ENCODE results near the gene PAGE2. TPM values are rescaled to one million over a fixed set of nuclear protein-coding genes. Genes with fewer than 3 reads are reported as not detected.

Gene PAGE2
- total and polyA plus RNA-seq, 4 experiments from 2014 or later = not detected

- intact Hi-C loops (cut with micrococcal nuclease) = no loop called here
- Mint-ChIP-seq H3K4me1 (no peaks in the 10 kb centered on the region), H3K4me3 (peak overlapping the region in 1 of 8 donors; percentile 41), H3K36me3 (no peaks in the 10 kb centered on the region), H3K27ac (no peak overlapping the region), H3K9me3 (peaks cover 0 to 3% (median 0%) of the 10 kb centered on the region in 8 donors), H3K27me3 (peaks cover 1 to 6% of the 10 kb centered on the region in 2 donors)
- no peak overlapping the region for H3K27ac ChIP-seq (ENCODE audit: low read depth, low read length)
- no peaks in the 10 kb centered on the region for H3K36me3 ChIP-seq (ENCODE audit: insufficient read depth, low read length)
- no peak overlapping the region for H3K4me3 ChIP-seq (ENCODE audit: low read length in 2 of 2)
- no peaks in the 10 kb centered on the region for H3K9me3 ChIP-seq (ENCODE audit: control insufficient read depth in 1 of 2, low read length in 2 of 2)
- no peaks in the 10 kb centered on the region for H3K27me3 ChIP-seq (ENCODE audit: insufficient read depth, low read length)
- CTCF ChIA-PET (ENCODE audit: partially characterized antibody) = no interaction called here
- POLR2A ChIA-PET (ENCODE audit: partially characterized antibody) = no interaction called here
- DNase-seq = no peak
- no peaks in the 10 kb centered on the region for H3K4me1 ChIP-seq (ENCODE audit: insufficient read depth, low read length)
Measured at GRCh38 chrX:55072286-55072685, 16.5 kb upstream of the PAGE2 start.

- intact Hi-C loops (cut with micrococcal nuclease) = no loop called here
- Mint-ChIP-seq H3K27me3 (peaks cover 0 to 4% of the 10 kb centered on the region in 2 donors), H3K27ac (no peak within 1 kb of the TSS)
Measured at GRCh38 chrX:55074851-55075467, 13.9 kb upstream of the PAGE2 start, which contains the start of gene PAGE2B. PAGE2B (plus strand) TSS chrX:55075030; CDS start chrX:55076042, 1,012 bp downstream.

DNA sequence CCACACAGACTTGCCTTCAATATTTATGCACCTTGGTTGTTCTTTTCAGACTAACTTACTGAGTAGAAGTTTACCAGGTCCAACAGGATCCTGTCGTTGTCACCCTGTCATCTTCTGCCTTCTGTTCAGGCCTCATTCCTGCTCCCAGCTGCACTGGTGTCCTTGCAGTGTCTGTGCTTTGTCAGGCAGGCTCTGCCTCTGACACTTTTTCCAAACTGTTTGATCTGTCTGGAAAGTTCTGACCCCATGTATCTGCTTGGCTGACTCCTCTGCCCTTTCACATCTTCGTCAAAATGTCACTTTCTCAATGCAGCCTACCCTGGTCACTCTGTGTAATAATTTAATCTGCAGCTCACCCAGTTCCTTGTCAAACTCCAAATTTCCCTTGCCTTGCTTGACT, 9.9 kb downstream of the PAGE2 start:
- POLR2A ChIA-PET (ENCODE audit: partially characterized antibody) = no interaction called here
- no peaks in the 10 kb centered on the region for H3K27me3 ChIP-seq (ENCODE audit: insufficient read depth, low read length)
- Mint-ChIP-seq H3K36me3 (no peaks in the 10 kb centered on the region), H3K9me3 (no peaks in the 10 kb centered on the region), H3K4me3 (no peak overlapping the region), H3K27me3 (no peaks in the 10 kb centered on the region), H3K4me1 (peaks cover 0 to 3% (median under 1%) of the 10 kb centered on the region in 4 donors), H3K27ac (no peak overlapping the region)
- intact Hi-C loops (cut with micrococcal nuclease) = no loop called here
- no peak overlapping the region for H3K4me3 ChIP-seq (ENCODE audit: low read length in 2 of 2)
- no peak overlapping the region for H3K27ac ChIP-seq (ENCODE audit: low read depth, low read length)
- no peak for DNase-seq
- H3K36me3 ChIP-seq (ENCODE audit: insufficient read depth, low read length) = no peaks in the 10 kb centered on the region
- CTCF ChIA-PET (ENCODE audit: partially characterized antibody) = no interaction called here
- H3K9me3 ChIP-seq (ENCODE audit: control insufficient read depth in 1 of 2, low read length in 2 of 2) = no peaks in the 10 kb centered on the region
- H3K4me1 ChIP-seq (ENCODE audit: insufficient read depth, low read length) = no peaks in the 10 kb centered on the region

More at GRCh38 chrX:55074851-55075467, 13.9 kb upstream of the PAGE2 start, which contains the start of gene PAGE2B:
- Mint-ChIP-seq H3K36me3 (no peaks in the 10 kb centered on the region), H3K4me3 (no peak within 1 kb of the TSS), H3K9me3 (peaks cover 0 to 3% (median 0%) of the 10 kb centered on the region in 8 donors), H3K4me1 (no peaks in the 10 kb centered on the region)
- H3K4me1 ChIP-seq (ENCODE audit: insufficient read depth, low read length) = no peaks in the 10 kb centered on the region
- ChIA-PET CTCF (ENCODE audit: partially characterized antibody) (no interaction called here), POLR2A (ENCODE audit: partially characterized antibody) (no interaction called here)
- no peak for DNase-seq
- H3K36me3 ChIP-seq (ENCODE audit: insufficient read depth, low read length) = no peaks in the 10 kb centered on the region
- no peaks in the 10 kb centered on the region for H3K27me3 ChIP-seq (ENCODE audit: insufficient read depth, low read length)
- H3K27ac ChIP-seq (ENCODE audit: low read depth, low read length) = no peak within 1 kb of the TSS
- H3K9me3 ChIP-seq (ENCODE audit: control insufficient read depth in 1 of 2, low read length in 2 of 2) = no peaks in the 10 kb centered on the region
- H3K4me3 ChIP-seq (ENCODE audit: low read length in 2 of 2) = no peak within 1 kb of the TSS

GRCh38 chrX:55099162-55099561, 10.3 kb downstream of the PAGE2 start:
- POLR2A ChIA-PET (ENCODE audit: partially characterized antibody) = no interaction called here
- Mint-ChIP-seq H3K4me3 (no peak overlapping the region), H3K27ac (no peak overlapping the region), H3K9me3 (no peaks in the 10 kb centered on the region), H3K36me3 (no peaks in the 10 kb centered on the region), H3K4me1 (peaks cover 0 to 3% (median under 1%) of the 10 kb centered on the region in 4 donors), H3K27me3 (no peaks in the 10 kb centered on the region)
- intact Hi-C loops (cut with micrococcal nuclease) = no loop called here
- CTCF ChIA-PET (ENCODE audit: partially characterized antibody) = no interaction called here
- Histone ChIP-seq H3K4me1 (ENCODE audit: insufficient read depth, low read length) (no peaks in the 10 kb centered on the region), H3K9me3 (ENCODE audit: control insufficient read depth in 1 of 2, low read length in 2 of 2) (no peaks in the 10 kb centered on the region), H3K27ac (ENCODE audit: low read depth, low read length) (no peak overlapping the region), H3K4me3 (ENCODE audit: low read length in 2 of 2) (no peak overlapping the region), H3K36me3 (ENCODE audit: insufficient read depth, low read length) (no peaks in the 10 kb centered on the region), H3K27me3 (ENCODE audit: insufficient read depth, low read length) (no peaks in the 10 kb centered on the region)
- DNase-seq = no peak

DNA sequence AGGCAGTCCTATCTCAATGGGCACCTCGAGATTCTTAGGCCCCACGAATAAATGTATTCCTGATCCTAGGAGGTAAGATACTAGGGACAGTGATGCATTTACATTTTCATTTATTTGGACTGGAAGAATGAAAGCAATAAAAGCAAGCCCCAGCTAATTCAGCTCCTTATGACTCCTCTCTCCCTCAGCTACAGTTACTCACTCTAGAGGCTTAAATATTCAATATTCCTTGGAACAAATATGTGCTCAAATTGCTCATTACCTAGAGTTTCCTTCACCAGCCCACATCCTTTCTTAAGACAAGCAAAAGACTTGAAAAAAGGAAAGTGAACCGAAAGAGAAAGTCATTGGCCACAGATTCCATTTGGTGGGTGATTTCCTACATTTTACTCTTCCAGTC, 13.9 kb downstream of the PAGE2 start:
- H3K4me3 Mint-ChIP-seq = no peak overlapping the region
- peaks cover 0 to 4% (median 0%) of the 10 kb centered on the region in 8 donors for H3K9me3 Mint-ChIP-seq
- no peak for DNase-seq
- Histone ChIP-seq H3K36me3 (ENCODE audit: insufficient read depth, low read length) (no peaks in the 10 kb centered on the region), H3K27ac (ENCODE audit: low read depth, low read length) (no peak overlapping the region), H3K27me3 (ENCODE audit: insufficient read depth, low read length) (no peaks in the 10 kb centered on the region), H3K4me3 (ENCODE audit: low read length in 2 of 2) (no peak overlapping the region), H3K9me3 (ENCODE audit: control insufficient read depth in 1 of 2, low read length in 2 of 2) (no peaks in the 10 kb centered on the region), H3K4me1 (ENCODE audit: insufficient read depth, low read length) (no peaks in the 10 kb centered on the region)
- H3K27me3 Mint-ChIP-seq = no peaks in the 10 kb centered on the region
- CTCF ChIA-PET (ENCODE audit: partially characterized antibody) = no interaction called here
- H3K36me3 Mint-ChIP-seq = no peaks in the 10 kb centered on the region
- H3K4me1 Mint-ChIP-seq = peaks cover 0 to 9% (median 3%) of the 10 kb centered on the region in 4 donors
- no peak overlapping the region for H3K27ac Mint-ChIP-seq
- intact Hi-C loops (cut with micrococcal nuclease) = no loop called here
- POLR2A ChIA-PET (ENCODE audit: partially characterized antibody) = no interaction called here

DNA sequence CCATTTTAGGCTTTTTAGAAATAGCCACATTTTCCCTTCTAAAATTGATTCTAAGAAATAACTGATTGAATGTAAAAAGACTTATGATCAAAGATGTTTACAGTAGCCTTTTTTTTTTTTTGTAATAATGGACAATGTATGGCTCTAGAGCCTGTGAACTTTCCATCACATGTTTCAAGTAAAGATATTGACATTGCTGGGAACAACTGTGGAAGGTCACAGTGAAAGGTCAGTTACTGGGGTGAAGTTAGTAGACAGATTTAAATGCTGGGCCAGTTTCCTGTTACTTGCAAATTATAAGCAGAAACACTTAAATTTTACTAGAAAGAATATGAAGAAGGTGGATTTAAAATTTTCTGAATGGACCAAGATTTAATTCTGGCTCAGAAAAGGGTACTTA, 18.4 kb downstream of the PAGE2 start:
- Mint-ChIP-seq H3K36me3 (no peaks in the 10 kb centered on the region), H3K4me3 (no peak overlapping the region), H3K9me3 (peaks cover 0 to 4% (median 0%) of the 10 kb centered on the region in 8 donors), H3K27ac (no peak overlapping the region), H3K27me3 (no peaks in the 10 kb centered on the region), H3K4me1 (peaks cover 0 to 11% (median 5%) of the 10 kb centered on the region in 4 donors)
- Histone ChIP-seq H3K27ac (ENCODE audit: low read depth, low read length) (no peak overlapping the region), H3K36me3 (ENCODE audit: insufficient read depth, low read length) (no peaks in the 10 kb centered on the region), H3K27me3 (ENCODE audit: insufficient read depth, low read length) (no peaks in the 10 kb centered on the region), H3K9me3 (ENCODE audit: control insufficient read depth in 1 of 2, low read length in 2 of 2) (no peaks in the 10 kb centered on the region), H3K4me1 (ENCODE audit: insufficient read depth, low read length) (no peaks in the 10 kb centered on the region), H3K4me3 (ENCODE audit: low read length in 2 of 2) (no peak overlapping the region)
- intact Hi-C loops (cut with micrococcal nuclease) = no loop called here
- POLR2A ChIA-PET (ENCODE audit: partially characterized antibody) = no interaction called here
- DNase-seq = no peak
- CTCF ChIA-PET (ENCODE audit: partially characterized antibody) = no interaction called here

GRCh38 chrX:55107911-55108310, 19.1 kb downstream of the PAGE2 start:
- peak overlapping the region in 1 of 7 donors; percentile 61 for H3K27ac Mint-ChIP-seq
- peaks cover 0 to 9% (median 5%) of the 10 kb centered on the region in 4 donors for H3K4me1 Mint-ChIP-seq

More at GRCh38 chrX:55107911-55108310, 19.1 kb downstream of the PAGE2 start:
- Histone ChIP-seq H3K36me3 (ENCODE audit: insufficient read depth, low read length) (no peaks in the 10 kb centered on the region), H3K27me3 (ENCODE audit: insufficient read depth, low read length) (no peaks in the 10 kb centered on the region), H3K9me3 (ENCODE audit: control insufficient read depth in 1 of 2, low read length in 2 of 2) (no peaks in the 10 kb centered on the region), H3K27ac (ENCODE audit: low read depth, low read length) (no peak overlapping the region), H3K4me1 (ENCODE audit: insufficient read depth, low read length) (no peaks in the 10 kb centered on the region), H3K4me3 (ENCODE audit: low read length in 2 of 2) (no peak overlapping the region)
- ChIA-PET POLR2A (ENCODE audit: partially characterized antibody) (no interaction called here), CTCF (ENCODE audit: partially characterized antibody) (no interaction called here)
- H3K36me3 Mint-ChIP-seq = no peaks in the 10 kb centered on the region
- intact Hi-C loops (cut with micrococcal nuclease) = no loop called here
- H3K9me3 Mint-ChIP-seq = peaks cover 0 to 4% (median 0%) of the 10 kb centered on the region in 8 donors
- no peaks in the 10 kb centered on the region for H3K27me3 Mint-ChIP-seq
- DNase-seq = no peak
- no peak overlapping the region for H3K4me3 Mint-ChIP-seq

Data from CD4-positive, alpha-beta memory T cell (primary cell).